ENCODE data around the gene SPDYE5.
"Not testable (repeated sequence)": the region's sequence is repeated elsewhere in the genome, so short reads cannot be mapped to it uniquely, and the experiment has no call there.

The SPDYE5 gene

GRCh38 chr7:75492020-75492419, at the start of gene SPDYE5:
SPDYE5 (plus strand) TSS chr7:75492320; CDS start chr7:75494048, 1,728 bp downstream.
- DNase-seq, result not testable (repeated sequence)

- DNase-seq, result not testable (repeated sequence)
These were observed 49.5 kb upstream of the SPDYE5 start for GRCh38 chr7:75442465-75443111.

- not testable (repeated sequence) for DNase-seq
These were observed 42.2 kb upstream of the SPDYE5 start for GRCh38 chr7:75449946-75450345.

- not testable (repeated sequence) for DNase-seq
These were observed 39.6 kb upstream of the SPDYE5 start for GRCh38 chr7:75452494-75452955.

- DNase-seq, result not testable (repeated sequence)
These were observed 35.7 kb upstream of the SPDYE5 start for GRCh38 chr7:75456403-75456802.

GRCh38 chr7:75458034-75458433, 34.1 kb upstream of the SPDYE5 start:
- not testable (repeated sequence) for DNase-seq

- DNase-seq, result not testable (repeated sequence)
These were observed 31.6 kb upstream of the SPDYE5 start for GRCh38 chr7:75460541-75460940.

GRCh38 chr7:75470166-75470565, 22.0 kb upstream of the SPDYE5 start:
- not testable (repeated sequence) for DNase-seq

GRCh38 chr7:75477457-75477856, 14.7 kb upstream of the SPDYE5 start:
- DNase-seq, result not testable (repeated sequence)

GRCh38 chr7:75480313-75480712, 11.8 kb upstream of the SPDYE5 start:
- DNase-seq, result not testable (repeated sequence)

GRCh38 chr7:75485355-75485978, 6.7 kb upstream of the SPDYE5 start:
- DNase-seq, result not testable (repeated sequence)

GRCh38 chr7:75485979-75486643, 6.0 kb upstream of the SPDYE5 start, which contains the start of gene POM121C:
POM121C (minus strand) TSS chr7:75486299; CDS start chr7:75441496, 44,803 bp downstream.
- DNase-seq, result peak; percentile 82 to 86

GRCh38 chr7:75509033-75509432, 16.9 kb downstream of the SPDYE5 start:
- DNase-seq, result not testable (repeated sequence)

GRCh38 chr7:75518842-75519241, 26.7 kb downstream of the SPDYE5 start:
- not testable (repeated sequence) for DNase-seq

- DNase-seq, result not testable (repeated sequence)
These were observed 29.6 kb downstream of the SPDYE5 start for GRCh38 chr7:75521727-75522126.

- DNase-seq, result not testable (repeated sequence)
These were observed 35.2 kb downstream of the SPDYE5 start for GRCh38 chr7:75527224-75527722.

- DNase-seq, result no peak
These were observed 39.3 kb downstream of the SPDYE5 start for GRCh38 chr7:75531359-75531821.

- no peak for DNase-seq
These were observed 40.5 kb downstream of the SPDYE5 start for GRCh38 chr7:75532639-75533038.

GRCh38 chr7:75533926-75534325, 41.8 kb downstream of the SPDYE5 start:
- no peak for DNase-seq

GRCh38 chr7:75534727-75535307, 42.7 kb downstream of the SPDYE5 start:
- no peak for DNase-seq

GRCh38 chr7:75536491-75536890, 44.4 kb downstream of the SPDYE5 start:
- DNase-seq, result no peak

- DNase-seq, result no peak
These were observed 44.9 kb downstream of the SPDYE5 start for GRCh38 chr7:75536940-75537538.

Measured in NCI-H1930 (cell line).